HEK293 (cell line): ENCODE measurements around the gene TXNIP.
A peak's percentile ranks its signal among the peaks of the same experiment; 100 is the strongest.

Source experiments
- CTCF ChIA-PET: fragments of 350-600 bp; formaldehyde crosslinking; extraction: SDS; loops from one replicate; lab custom pipeline; 2021; ENCODE audit warnings: antibody characterized with exemption; lab: Yijun Ruan, JAX
- POLR2A ChIA-PET: fragments of 300-600 bp; formaldehyde crosslinking; extraction: SDS; loops from one replicate; lab custom pipeline; 2020; ENCODE audit warnings: antibody characterized with exemption, inconsistent platforms; lab: Yijun Ruan, JAX
- H3K27ac ChIP-seq: fragments of 200-500 bp; sonication (Bioruptor generic); 2 replicates; pipeline ENCODE4 v1.5.1; 2014; ENCODE audit warnings: low read depth, low read length, control low read depth, inconsistent platforms; ENCODE audit errors: extremely low read depth
- H3K36me3 ChIP-seq, 2 experiments: fragments of 200-500 bp in 1 of 2; sonication (Bioruptor generic) in 1 of 2; 1 replicate in 1 of 2; 2 replicates in 1 of 2; pipeline ENCODE4 v1.5.1; 2014 to 2017; ENCODE audit warnings: inconsistent platforms in 2 of 2, low read length in 2 of 2; ENCODE audit not compliant: control insufficient read depth in 2 of 2, insufficient read depth in 1 of 2
- H3K4me1 ChIP-seq: fragments of 200-500 bp; sonication (Bioruptor generic); 2 replicates; pipeline ENCODE4 v1.5.1; 2014; ENCODE audit warnings: mild to moderate bottlenecking, low read length, inconsistent platforms; ENCODE audit not compliant: control insufficient read depth, insufficient read depth
- H3K4me3 ChIP-seq: 2 replicates; pipeline ENCODE4 v1.5.1; 2011; ENCODE audit warnings: low read depth, mild to moderate bottlenecking, control low read depth, low read length, moderate library complexity
- H3K9me3 ChIP-seq: fragments of 200-500 bp; sonication (Bioruptor generic); 2 replicates; pipeline ENCODE4 v1.5.1; 2014; ENCODE audit warnings: low read depth, low read length, inconsistent platforms; ENCODE audit not compliant: control insufficient read depth, insufficient read depth
- BCL11A ChIP-seq: fragments of 450-650 bp; formaldehyde crosslinking; IDR thresholded peaks from 2 replicates; pipeline ENCODE4 v1.5.1; 2016; ENCODE audit warnings: low read depth, missing biosample characterization, missing genetic modification characterization
- EGR2 ChIP-seq: fragments of 450-650 bp; formaldehyde crosslinking; IDR thresholded peaks from 2 replicates; pipeline ENCODE4 v1.5.1; 2016; ENCODE audit warnings: low read depth, missing biosample characterization, missing genetic modification characterization
- GLI4 ChIP-seq: fragments of 450-650 bp; formaldehyde crosslinking; IDR thresholded peaks from 2 replicates; pipeline ENCODE4 v1.5.1; 2016; ENCODE audit warnings: missing biosample characterization, missing genetic modification characterization
- OVOL3 ChIP-seq: fragments of 450-650 bp; formaldehyde crosslinking; IDR thresholded peaks from 2 replicates; pipeline ENCODE4 v1.5.1; 2016; ENCODE audit warnings: missing biosample characterization, missing genetic modification characterization
- PRDM2 ChIP-seq: fragments of 450-650 bp; formaldehyde crosslinking; IDR thresholded peaks from 2 replicates; pipeline ENCODE4 v1.5.1; 2016; ENCODE audit warnings: missing biosample characterization, missing genetic modification characterization, borderline replicate concordance
- SP7 ChIP-seq: fragments of 450-650 bp; formaldehyde crosslinking; IDR thresholded peaks from 2 replicates; pipeline ENCODE4 v1.5.1; 2016; ENCODE audit warnings: missing biosample characterization, missing genetic modification characterization
- YY1 ChIP-seq: fragments of 450-650 bp; formaldehyde crosslinking; IDR thresholded peaks from 2 replicates; pipeline ENCODE4 v1.5.1; 2018; ENCODE audit warnings: missing biosample characterization, missing genetic modification characterization
- YY2 ChIP-seq: fragments of 450-650 bp; formaldehyde crosslinking; IDR thresholded peaks from 2 replicates; pipeline ENCODE4 v1.5.1; 2016; ENCODE audit warnings: missing biosample characterization, missing genetic modification characterization
- ZBTB17 ChIP-seq: fragments of 450-650 bp; formaldehyde crosslinking; IDR thresholded peaks from 2 replicates; pipeline ENCODE4 v1.5.1; 2016; ENCODE audit warnings: missing biosample characterization, missing genetic modification characterization
- ZBTB26 ChIP-seq: fragments of 450-650 bp; formaldehyde crosslinking; optimal IDR thresholded peaks from 2 replicates; pipeline ENCODE3; 2016; ENCODE audit warnings: missing biosample characterization, mild to moderate bottlenecking, missing genetic modification characterization
- ZBTB44 ChIP-seq: fragments of 450-650 bp; IDR thresholded peaks from 2 replicates; pipeline ENCODE4 v1.5.1; 2018; ENCODE audit warnings: missing biosample characterization, mild to moderate bottlenecking, missing genetic modification characterization
- ZBTB48 ChIP-seq: fragments of 450-650 bp; formaldehyde crosslinking; IDR thresholded peaks from 2 replicates; pipeline ENCODE4 v1.5.1; 2016; ENCODE audit warnings: missing biosample characterization, missing genetic modification characterization
- ZNF121 ChIP-seq: fragments of 450-650 bp; formaldehyde crosslinking; IDR thresholded peaks from 2 replicates; pipeline ENCODE4 v1.5.1; 2016; ENCODE audit warnings: missing biosample characterization, missing genetic modification characterization
- ZNF155 ChIP-seq: fragments of 450-650 bp; formaldehyde crosslinking; IDR thresholded peaks from 2 replicates; pipeline ENCODE4 v1.5.1; 2016; ENCODE audit warnings: missing biosample characterization, missing genetic modification characterization
- ZNF335 ChIP-seq: fragments of 450-650 bp; formaldehyde crosslinking; conservative IDR thresholded peaks from 2 replicates; pipeline ENCODE4 v1.5.1; 2016; ENCODE audit warnings: missing biosample characterization, missing genetic modification characterization
- ZNF660 ChIP-seq: fragments of 450-650 bp; IDR thresholded peaks from 2 replicates; pipeline ENCODE4 v1.5.1; 2018; ENCODE audit warnings: missing biosample characterization, mild to moderate bottlenecking, missing genetic modification characterization
- ZNF692 ChIP-seq: fragments of 450-650 bp; formaldehyde crosslinking; IDR thresholded peaks from 2 replicates; pipeline ENCODE4 v1.5.1; 2016; ENCODE audit warnings: missing biosample characterization, missing genetic modification characterization
- ZNF776 ChIP-seq: fragments of 450-650 bp; formaldehyde crosslinking; IDR thresholded peaks from 2 replicates; pipeline ENCODE4 v1.5.0; 2017; ENCODE audit warnings: missing biosample characterization, missing genetic modification characterization, borderline replicate concordance
- ZNF777 ChIP-seq: fragments of 450-650 bp; formaldehyde crosslinking; IDR thresholded peaks from 2 replicates; pipeline ENCODE4 v1.5.1; 2017; ENCODE audit warnings: missing biosample characterization, missing genetic modification characterization, borderline replicate concordance
- ZNF785 ChIP-seq: fragments of 450-650 bp; formaldehyde crosslinking; IDR thresholded peaks from 2 replicates; pipeline ENCODE4 v1.5.1; 2016; ENCODE audit warnings: missing biosample characterization, missing genetic modification characterization
- TF ChIP-seq, protein P1 (sequence below): fragments of 450-650 bp; formaldehyde crosslinking; IDR thresholded peaks from 2 replicates; pipeline ENCODE4 v1.5.1; 2017; ENCODE audit warnings: missing biosample characterization, missing genetic modification characterization

The TXNIP gene

GRCh38 chr1:145961425-145962156, 34.8 kb downstream of the TXNIP start:
- ChIA-PET CTCF (interaction anchor here (0.5 kb wide), 2 partner anchors 45 to 50 kb away, joined by 3 to 5 read pairs; no protein-coding TSS in a partner anchor), POLR2A (no interaction called here)
- Histone ChIP-seq H3K36me3 (no peaks in the 10 kb centered on the region), H3K4me1 (peaks cover 12% of the 10 kb centered on the region), H3K9me3 (no peaks in the 10 kb centered on the region), H3K27ac (no peak overlapping the region), H3K4me3 (no peak overlapping the region; the same call in 1 of the 2 replicates)
- TF ChIP-seq OVOL3 (tag by site-specific recombination) = no peak
- peak; percentile 48 for TF ChIP-seq ZBTB26 (tag by site-specific recombination)
- TF ChIP-seq, protein P1, sequence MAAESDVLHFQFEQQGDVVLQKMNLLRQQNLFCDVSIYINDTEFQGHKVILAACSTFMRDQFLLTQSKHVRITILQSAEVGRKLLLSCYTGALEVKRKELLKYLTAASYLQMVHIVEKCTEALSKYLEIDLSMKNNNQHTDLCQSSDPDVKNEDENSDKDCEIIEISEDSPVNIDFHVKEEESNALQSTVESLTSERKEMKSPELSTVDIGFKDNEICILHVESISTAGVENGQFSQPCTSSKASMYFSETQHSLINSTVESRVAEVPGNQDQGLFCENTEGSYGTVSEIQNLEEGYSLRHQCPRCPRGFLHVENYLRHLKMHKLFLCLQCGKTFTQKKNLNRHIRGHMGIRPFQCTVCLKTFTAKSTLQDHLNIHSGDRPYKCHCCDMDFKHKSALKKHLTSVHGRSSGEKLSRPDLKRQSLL (tag by site-specific recombination) = no peak
- peak; percentile 35; the same call in 1 of the 2 replicates for TF ChIP-seq ZBTB44 (tag by site-specific recombination)
- 0 out of 2 replicates have a peak, but pooled peaks have one; percentile 27 for TF ChIP-seq ZBTB17
- TF ChIP-seq EGR2 (tag by site-specific recombination) = peak; percentile 25; the same call in 1 of the 2 replicates

DNA sequence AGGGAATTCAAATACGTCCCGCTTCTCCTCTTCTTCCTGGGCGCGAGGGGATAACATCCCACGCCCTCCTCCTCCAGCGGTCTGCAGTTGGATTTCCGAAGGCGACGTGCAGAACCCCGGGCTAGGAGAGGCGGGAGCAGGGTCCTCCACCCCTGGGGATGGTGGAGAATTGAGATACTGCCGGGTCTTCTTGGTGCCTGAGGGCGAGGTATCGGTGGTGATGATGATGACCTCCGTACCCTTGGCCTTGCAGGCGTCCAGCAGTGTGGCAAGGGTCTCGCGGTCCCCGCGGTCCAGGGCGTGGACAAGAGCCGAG, 35.3 kb downstream of the TXNIP start:
- peaks cover 12% of the 10 kb centered on the region for H3K4me1 ChIP-seq
- POLR2A ChIA-PET = interaction anchor here (0.9 kb wide), 1 partner anchor 69 kb away, joined by 3 read pairs; no protein-coding TSS in a partner anchor
- peak overlapping the region; percentile 33; the same call in 1 of the 2 replicates for H3K27ac ChIP-seq
- no peaks in the 10 kb centered on the region for H3K9me3 ChIP-seq
- H3K4me3 ChIP-seq = peak overlapping the region; percentile 56; the same call in 1 of the 2 replicates
- H3K36me3 ChIP-seq = no peaks in the 10 kb centered on the region
- CTCF ChIA-PET = no interaction called here
- TF ChIP-seq ZNF660 (tag by site-specific recombination) = no peak
- no peak for TF ChIP-seq ZBTB48 (tag by site-specific recombination)
- no peak for TF ChIP-seq ZNF335 (tag by site-specific recombination)
- no peak for TF ChIP-seq BCL11A (tag by site-specific recombination)
- no peak for TF ChIP-seq ZNF777 (tag by site-specific recombination)
- no peak for TF ChIP-seq SP7 (tag by site-specific recombination)
- TF ChIP-seq YY1 (tag by site-specific recombination) = no peak
- no peak for TF ChIP-seq PRDM2 (tag by site-specific recombination)
- TF ChIP-seq ZNF155 (tag by site-specific recombination) = no peak
- TF ChIP-seq ZNF121 (tag by site-specific recombination) = no peak
- no peak for TF ChIP-seq YY2 (tag by site-specific recombination)
- TF ChIP-seq ZBTB44 (tag by site-specific recombination) = no peak
- TF ChIP-seq ZNF692 (tag by site-specific recombination) = no peak
- no peak for TF ChIP-seq ZNF776 (tag by site-specific recombination)
- TF ChIP-seq ZNF785 (tag by site-specific recombination) = no peak
- no peak for TF ChIP-seq GLI4 (tag by site-specific recombination)
